H9 (cell line): Measurements from ENCODE around the gene ATAD2B. TPM values are rescaled to one million over a fixed set of nuclear protein-coding genes. Genes with fewer than 3 reads are reported as not detected.

Experiments used
- DNase-seq: peaks from one replicate; pipeline ENCODE4 v3.0.0-alpha.2; 2017
- H2AFZ ChIP-seq: one replicate; pipeline ENCODE4 v1.6.1; 2013; ENCODE audit warnings: mild to moderate bottlenecking, low read length, control low read depth, moderate library complexity
- H2AK5ac ChIP-seq: 2 replicates; pipeline ENCODE4 v1.6.1; 2013; ENCODE audit warnings: low read length, control low read depth, mixed read lengths; ENCODE audit not compliant: insufficient read length
- H2BK120ac ChIP-seq: one replicate; pipeline ENCODE4 v1.6.1; 2013; ENCODE audit warnings: low read depth, mild to moderate bottlenecking, low read length, control low read depth, inconsistent platforms; ENCODE audit not compliant: poor library complexity, severe bottlenecking
- H2BK12ac ChIP-seq: 2 replicates; pipeline ENCODE4 v1.6.1; 2013; ENCODE audit warnings: low read length, control low read depth, mixed read lengths, low read depth; ENCODE audit not compliant: insufficient read length
- H2BK15ac ChIP-seq: 2 replicates; pipeline ENCODE4 v1.6.1; 2013; ENCODE audit warnings: low read depth, low read length, control low read depth
- H2BK20ac ChIP-seq: one replicate; pipeline ENCODE4 v1.6.1; 2013; ENCODE audit warnings: low read depth, mild to moderate bottlenecking, low read length, control low read depth, inconsistent platforms; ENCODE audit not compliant: poor library complexity, severe bottlenecking
- H2BK5ac ChIP-seq: 2 replicates; pipeline ENCODE4 v1.6.1; 2013; ENCODE audit warnings: low read length, control low read depth, mixed read lengths; ENCODE audit not compliant: insufficient read length
- H3K14ac ChIP-seq: 2 replicates; pipeline ENCODE4 v1.6.1; 2013; ENCODE audit warnings: low read length, control low read depth; ENCODE audit not compliant: insufficient read depth
- H3K18ac ChIP-seq: 2 replicates; pipeline ENCODE4 v1.6.1; 2013; ENCODE audit warnings: low read depth, mild to moderate bottlenecking, mixed read lengths, low read length, control low read depth; ENCODE audit not compliant: insufficient read length
- H3K23ac ChIP-seq: 2 replicates; pipeline ENCODE4 v1.6.1; 2013; ENCODE audit warnings: low read length, control low read depth, mixed read lengths, low read depth; ENCODE audit not compliant: insufficient read length
- H3K23me2 ChIP-seq: 2 replicates; pipeline ENCODE4 v1.6.1; 2013; ENCODE audit warnings: low read depth, mild to moderate bottlenecking, mixed read lengths, low read length, control low read depth; ENCODE audit not compliant: insufficient read length, poor library complexity, severe bottlenecking
- H3K27ac ChIP-seq: 2 replicates; pipeline ENCODE4 v1.5.1; 2013; ENCODE audit warnings: low read length, control low read depth, mixed read lengths, low read depth; ENCODE audit not compliant: insufficient read length
- H3K27me3 ChIP-seq: 2 replicates; pipeline ENCODE4 v1.6.1; 2013; ENCODE audit warnings: low read length, control low read depth, inconsistent platforms; ENCODE audit not compliant: insufficient read depth
- H3K4ac ChIP-seq: 2 replicates; pipeline ENCODE4 v1.6.1; 2013; ENCODE audit warnings: low read depth, mild to moderate bottlenecking, control low read depth, inconsistent platforms, low read length, moderate library complexity
- H3K4me1 ChIP-seq: 2 replicates; pipeline ENCODE4 v1.6.1; 2013; ENCODE audit warnings: low read length, control low read depth, inconsistent platforms; ENCODE audit not compliant: insufficient read depth
- H3K4me2 ChIP-seq: 2 replicates; pipeline ENCODE4 v1.6.1; 2013; ENCODE audit warnings: low read length, control low read depth, mixed read lengths; ENCODE audit not compliant: insufficient read length, insufficient read depth
- H3K56ac ChIP-seq: 2 replicates; pipeline ENCODE4 v1.6.1; 2013; ENCODE audit warnings: low read depth, mild to moderate bottlenecking, mixed read lengths, low read length, control low read depth; ENCODE audit not compliant: insufficient read length
- H3K79me1 ChIP-seq: 2 replicates; pipeline ENCODE4 v1.6.1; 2013; ENCODE audit warnings: low read depth, mild to moderate bottlenecking, moderate library complexity, low read length, control low read depth, inconsistent platforms; ENCODE audit not compliant: insufficient read depth, poor library complexity, severe bottlenecking
- H3K79me2 ChIP-seq: 2 replicates; pipeline ENCODE4 v1.6.1; 2013; ENCODE audit warnings: low read length, control low read depth, inconsistent platforms; ENCODE audit not compliant: insufficient read depth
- H3K9ac ChIP-seq: 2 replicates; pipeline ENCODE4 v1.6.1; 2013; ENCODE audit warnings: low read length, control low read depth, mixed read lengths; ENCODE audit not compliant: insufficient read length; ENCODE audit errors: extremely low read depth
- H3K9me3 ChIP-seq: one replicate; pipeline ENCODE4 v1.6.1; 2013; ENCODE audit warnings: low read depth, low read length, inconsistent platforms; ENCODE audit not compliant: control insufficient read depth
- H3T11ph ChIP-seq: one replicate; pipeline ENCODE4 v1.6.1; 2013; ENCODE audit warnings: mild to moderate bottlenecking, low read length, control low read depth, inconsistent platforms
- H4K20me1 ChIP-seq: one replicate; pipeline ENCODE4 v1.6.1; 2013; ENCODE audit not compliant: control insufficient read depth, insufficient read length, insufficient read depth
- H4K5ac ChIP-seq: 2 replicates; pipeline ENCODE4 v1.6.1; 2013; ENCODE audit warnings: low read depth, mild to moderate bottlenecking, mixed read lengths, low read length, control low read depth; ENCODE audit not compliant: insufficient read length
- H4K8ac ChIP-seq: replicated peaks from 2 replicates; pipeline ENCODE4 v1.6.1; 2013; ENCODE audit warnings: low read length, control low read depth, mixed read lengths, low read depth; ENCODE audit not compliant: insufficient read length
- H4K91ac ChIP-seq: 2 replicates; pipeline ENCODE4 v1.6.1; 2013; ENCODE audit warnings: low read depth, mild to moderate bottlenecking, moderate library complexity, mixed read lengths, low read length, control low read depth; ENCODE audit not compliant: insufficient read length
- H3K27ac Mint-ChIP-seq, 3 experiments: 2 replicates in 2 of 3; 3 replicates in 1 of 3; pipeline ENCODE4 v1.8.0; 2020 to 2021; ENCODE audit warnings: mixed read lengths in 3 of 3, mild to moderate bottlenecking in 1 of 3, moderate library complexity in 1 of 3
- H3K27me3 Mint-ChIP-seq: 2 replicates; pipeline ENCODE4 v1.8.0; 2021; ENCODE audit warnings: low read depth, mild to moderate bottlenecking, moderate library complexity, mixed read lengths
- H3K36me3 Mint-ChIP-seq, 3 experiments: 2 replicates in 2 of 3; 3 replicates in 1 of 3; pipeline ENCODE4 v1.8.0; 2020 to 2021; ENCODE audit warnings: low read depth in 3 of 3, mixed read lengths in 3 of 3; ENCODE audit not compliant: insufficient read depth in 1 of 3
- H3K4me1 Mint-ChIP-seq, 2 experiments: 2 replicates each; pipeline ENCODE4 v1.8.0; 2020; ENCODE audit warnings: mixed read lengths in 2 of 2
- H3K4me3 Mint-ChIP-seq, 2 experiments: 2 replicates in 1 of 2; 3 replicates in 1 of 2; pipeline ENCODE4 v1.8.0; 2020 to 2021; ENCODE audit warnings: mild to moderate bottlenecking in 2 of 2, mixed read lengths in 2 of 2, moderate library complexity in 1 of 2
- H3K9me3 Mint-ChIP-seq, 2 experiments: 2 replicates in 1 of 2; 3 replicates in 1 of 2; pipeline ENCODE4 v1.8.0; 2020; ENCODE audit warnings: mild to moderate bottlenecking in 2 of 2, mixed read lengths in 2 of 2, moderate library complexity in 1 of 2
- CTCF ChIP-seq: fragments of 200-600 bp; sonication (generic); conservative IDR thresholded peaks from 3 replicates; pipeline ENCODE4 v1.8.0; 2021; ENCODE audit warnings: antibody characterized with exemption, mild to moderate bottlenecking
- total RNA-seq: library from RNA; stranded (reverse); gene quantifications from 2 replicates; pipeline ENCODE4 v1.2.1, GENCODE V29; 2021

Gene ATAD2B
- total RNA-seq, 1 experiment from 2014 or later = 21.4 TPM

- Mint-ChIP-seq H3K4me3 (no peak overlapping the region), H3K27me3 (no peaks in the 10 kb centered on the region), H3K4me1 (peaks cover 39 to 52% of the 10 kb centered on the region in 2 experiments), H3K9me3 (no peaks in the 10 kb centered on the region), H3K27ac (no peak overlapping the region), H3K36me3 (peaks cover 2 to 13% (median 10%) of the 10 kb centered on the region in 3 experiments; a peak in 5 of 7 replicates)
- no peaks in the 10 kb centered on the region for H3K79me2 ChIP-seq
- H2BK20ac ChIP-seq = no peak overlapping the region
- no peak overlapping the region for H2AK5ac ChIP-seq
- no peak overlapping the region for H3T11ph ChIP-seq
- no peak for TF ChIP-seq CTCF
- H3K9ac ChIP-seq = no peak overlapping the region
- no peaks in the 10 kb centered on the region for H3K9me3 ChIP-seq
- H2BK120ac ChIP-seq = no peak overlapping the region
- no peak for DNase-seq
- H2BK5ac ChIP-seq = no peak overlapping the region
- no peaks in the 10 kb centered on the region; the same call in 1 of the 2 replicates for H3K4me1 ChIP-seq
- H2AFZ ChIP-seq = no peak overlapping the region
- H3K4ac ChIP-seq = no peak overlapping the region
- H4K5ac ChIP-seq = no peak overlapping the region
- no peak overlapping the region for H3K14ac ChIP-seq
- no peak overlapping the region for H4K91ac ChIP-seq
- H3K23ac ChIP-seq = no peak overlapping the region
- H3K27me3 ChIP-seq = no peaks in the 10 kb centered on the region
- H4K8ac ChIP-seq = no peak overlapping the region
- H3K56ac ChIP-seq = no peak overlapping the region
- H3K18ac ChIP-seq = no peak overlapping the region
- no peak overlapping the region for H3K27ac ChIP-seq
- H2BK15ac ChIP-seq = no peak overlapping the region
- H3K4me2 ChIP-seq = no peak overlapping the region
- H3K79me1 ChIP-seq = no peaks in the 10 kb centered on the region
- no peaks in the 10 kb centered on the region for H3K23me2 ChIP-seq
- H4K20me1 ChIP-seq = no peaks in the 10 kb centered on the region
- no peak overlapping the region for H2BK12ac ChIP-seq
Observed at GRCh38 chr2:23754970-23755369, 172.0 kb downstream of the ATAD2B start.
